GM12874 (cell line): ENCODE data around the gene SGPL1.

Experiments used
- CTCF ChIP-seq: IDR thresholded peaks from 2 replicates; pipeline ENCODE4 v1.5.1; 2011; ENCODE audit warnings: low read depth, mild to moderate bottlenecking, control low read depth, low read length, moderate library complexity; ENCODE audit not compliant: insufficient read depth

Gene SGPL1

GRCh38 chr10:70773965-70774809, 41.6 kb upstream of the SGPL1 start:
- TF ChIP-seq CTCF: no peak

- no peak for TF ChIP-seq CTCF
Observed at GRCh38 chr10:70774810-70775678, 40.7 kb upstream of the SGPL1 start.

DNA sequence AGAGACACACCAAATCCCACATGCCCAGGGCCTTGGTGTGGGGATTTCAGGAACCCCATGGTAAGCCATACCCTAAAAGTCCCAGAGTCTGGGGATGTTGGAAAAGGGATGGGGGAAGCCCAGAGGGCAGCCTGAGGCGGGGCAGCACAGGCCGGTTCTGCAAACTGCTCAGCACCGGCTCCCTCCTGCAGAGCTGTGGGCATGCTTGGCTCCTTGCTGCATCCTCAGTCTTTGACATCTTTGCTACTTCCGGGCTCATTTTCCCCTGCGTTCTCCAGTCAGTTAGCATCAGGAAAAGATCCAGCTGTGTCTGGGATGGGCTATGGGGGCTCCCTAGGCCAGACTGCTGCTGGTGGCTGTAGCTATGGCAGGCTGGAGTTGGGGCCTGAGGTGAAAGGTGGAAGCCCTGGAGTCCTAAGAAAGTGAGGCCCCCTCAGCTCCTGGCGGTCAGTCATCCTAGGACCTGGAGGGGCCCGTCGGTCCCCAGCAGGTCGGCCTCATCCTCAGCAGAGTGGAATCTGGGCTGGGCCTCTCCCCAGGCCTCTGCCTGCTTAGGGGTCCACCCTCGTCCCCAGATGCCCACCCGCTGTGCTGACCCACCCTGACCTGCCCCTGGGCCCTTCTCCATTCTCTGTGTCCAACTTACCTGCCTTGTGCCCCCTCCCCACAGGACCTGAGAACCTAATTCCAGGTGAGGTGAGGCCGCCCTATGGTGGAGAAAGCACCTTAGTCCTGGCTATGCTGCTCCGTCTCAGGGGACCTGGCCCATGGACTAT, 39.9 kb upstream of the SGPL1 start:
- TF ChIP-seq CTCF: no peak

GRCh38 chr10:70776455-70777005, 39.2 kb upstream of the SGPL1 start:
- TF ChIP-seq CTCF: no peak

DNA sequence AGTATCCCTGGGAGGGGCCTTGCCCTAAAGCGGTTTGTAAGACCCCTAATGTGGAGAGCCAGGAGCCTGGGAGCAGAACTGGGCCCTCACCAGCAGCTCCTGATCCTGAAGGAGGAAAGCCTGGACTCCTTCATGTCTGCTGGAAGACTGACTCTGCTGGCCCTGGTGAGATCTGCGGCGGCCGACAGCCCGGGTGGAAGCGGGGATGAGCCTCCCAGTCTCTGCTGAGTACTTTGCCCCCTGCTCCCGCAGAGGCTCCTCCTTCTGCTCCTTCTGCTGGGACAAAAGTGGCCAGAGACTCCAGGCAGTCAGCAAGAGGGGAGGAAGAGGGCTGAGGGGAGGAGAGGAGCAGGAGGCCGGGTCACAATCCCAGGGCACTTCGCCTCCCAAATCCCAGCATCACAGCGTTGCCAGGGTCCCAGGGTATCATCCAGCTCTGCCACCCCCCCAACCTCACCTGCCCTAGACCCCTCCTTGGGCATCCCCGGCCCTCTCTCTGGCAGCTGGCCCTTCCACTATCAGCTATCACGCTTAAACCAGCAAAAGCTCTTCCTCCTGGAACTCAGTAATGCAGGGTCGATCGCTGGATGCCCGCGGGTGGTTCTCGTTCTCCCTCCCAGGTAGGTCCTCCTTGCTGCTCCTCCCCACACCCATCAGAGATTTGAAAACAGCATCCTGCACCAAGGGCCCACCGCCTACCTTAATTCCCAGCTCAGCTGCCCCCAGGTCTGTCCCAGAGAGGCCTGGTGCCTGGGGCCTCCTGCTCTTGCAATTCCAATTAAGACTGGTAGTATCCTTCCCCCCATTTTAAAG, 38.5 kb upstream of the SGPL1 start:
- no peak for TF ChIP-seq CTCF

GRCh38 chr10:70778267-70778924, 37.4 kb upstream of the SGPL1 start:
- no peak for TF ChIP-seq CTCF
